HFFc6 (cell line): ENCODE measurements around the gene FJX1. TPM values are rescaled to one million over a fixed set of nuclear protein-coding genes. Genes with fewer than 3 reads are reported as not detected.
"Not testable (repeated sequence)": the region's sequence is repeated elsewhere in the genome, so short reads cannot be mapped to it uniquely, and the experiment has no call there.

ENCODE experiments used
- DNase-seq: peaks from one replicate; pipeline ENCODE4 v3.0.0-alpha.2; 2018
- H3K27ac Mint-ChIP-seq: 2 replicates; pipeline ENCODE4 v1.8.0; 2020; ENCODE audit warnings: mild to moderate bottlenecking, mixed read lengths
- H3K27me3 Mint-ChIP-seq: 2 replicates; pipeline ENCODE4 v1.8.0; 2021; ENCODE audit warnings: mild to moderate bottlenecking, moderate library complexity, mixed read lengths; ENCODE audit not compliant: insufficient read depth
- H3K36me3 Mint-ChIP-seq: 2 replicates; pipeline ENCODE4 v1.8.0; 2021; ENCODE audit warnings: low read depth, mixed read lengths
- H3K4me1 Mint-ChIP-seq: 2 replicates; pipeline ENCODE4 v1.8.0; 2020; ENCODE audit warnings: low read depth, mixed read lengths
- H3K4me3 Mint-ChIP-seq: 2 replicates; pipeline ENCODE4 v1.8.0; 2020; ENCODE audit warnings: mild to moderate bottlenecking, moderate library complexity, mixed read lengths
- H3K9me3 Mint-ChIP-seq: 2 replicates; pipeline ENCODE4 v1.8.0; 2020; ENCODE audit warnings: mild to moderate bottlenecking, mixed read lengths
- CTCF ChIP-seq: fragments of 200-600 bp; sonication (generic); IDR thresholded peaks from 2 replicates; pipeline ENCODE4 v1.5.0; 2021; ENCODE audit warnings: antibody characterized with exemption, mild to moderate bottlenecking
- total RNA-seq, 6 experiments: library from RNA; stranded (reverse); fragmentation: NEBNext Ultra II Directional; extraction: Animal tissue kit (Norgen Biotek cat#: 25700); gene quantifications; 2 replicates in 1 of 6; 3 replicates in 5 of 6; pipeline ENCODE4 v1.2.3, GENCODE V29; 2021

Gene FJX1
- total RNA-seq, 6 experiments from 2014 or later, result 40.7 to 58.6 (median 46.8) TPM

GRCh38 chr11:35667257-35667656, 49.0 kb downstream of the FJX1 start:
- Mint-ChIP-seq H3K9me3 (peaks cover 43% of the 10 kb centered on the region), H3K27ac (no peak overlapping the region), H3K4me1 (peaks cover 60% of the 10 kb centered on the region), H3K27me3 (no peaks in the 10 kb centered on the region), H3K4me3 (no peak overlapping the region), H3K36me3 (peaks cover 64% of the 10 kb centered on the region)
- TF ChIP-seq CTCF, result no peak
- DNase-seq, result no peak

- H3K9me3 Mint-ChIP-seq, result peaks cover 34% of the 10 kb centered on the region
- not testable (repeated sequence) for H3K27ac Mint-ChIP-seq
- peaks cover 59% of the 10 kb centered on the region for H3K36me3 Mint-ChIP-seq
These were observed 50.1 kb downstream of the FJX1 start for GRCh38 chr11:35668350-35668749.

More at GRCh38 chr11:35668350-35668749, 50.1 kb downstream of the FJX1 start:
- DNase-seq, H3K27me3 Mint-ChIP-seq, H3K4me3 Mint-ChIP-seq: not testable (repeated sequence)
- peaks cover 59% of the 10 kb centered on the region for H3K4me1 Mint-ChIP-seq

Other genes with a start within 250 kb of the FJX1 start
- gene SLC1A2, start 198.9 kb upstream of the FJX1 start, total RNA-seq, result 1 to 10 TPM; 1.7 to 2.4 (median 2.1) TPM
- 100 to 1,000 TPM; 151 to 209 (median 191) TPM for gene PAMR1, start 92.8 kb upstream of the FJX1 start, total RNA-seq
- gene TRIM44, start 44.3 kb downstream of the FJX1 start, total RNA-seq, result 10 to 100 TPM; 56.7 to 65.0 (median 60.1) TPM